Neural progenitor cell (in vitro differentiated cells): ENCODE results near the gene KNG1.

Source experiments
- EZH2 ChIP-seq: fragments of 200-600 bp; sonication (generic); IDR thresholded peaks from 2 replicates; pipeline ENCODE4 v1.6.1; 2017; ENCODE audit warnings: antibody characterized with exemption, mild to moderate bottlenecking, moderate library complexity
- EZH2phosphoT487 ChIP-seq: fragments of 200-600 bp; sonication (generic); IDR thresholded peaks from 2 replicates; pipeline ENCODE4 v1.6.1; 2017; ENCODE audit warnings: antibody characterized with exemption
- TF ChIP-seq, protein P1 (sequence below): fragments of 200-600 bp; sonication (generic); IDR thresholded peaks from 2 replicates; pipeline ENCODE4 v1.5.1; 2017; ENCODE audit warnings: antibody characterized with exemption, mild to moderate bottlenecking

DNA sequence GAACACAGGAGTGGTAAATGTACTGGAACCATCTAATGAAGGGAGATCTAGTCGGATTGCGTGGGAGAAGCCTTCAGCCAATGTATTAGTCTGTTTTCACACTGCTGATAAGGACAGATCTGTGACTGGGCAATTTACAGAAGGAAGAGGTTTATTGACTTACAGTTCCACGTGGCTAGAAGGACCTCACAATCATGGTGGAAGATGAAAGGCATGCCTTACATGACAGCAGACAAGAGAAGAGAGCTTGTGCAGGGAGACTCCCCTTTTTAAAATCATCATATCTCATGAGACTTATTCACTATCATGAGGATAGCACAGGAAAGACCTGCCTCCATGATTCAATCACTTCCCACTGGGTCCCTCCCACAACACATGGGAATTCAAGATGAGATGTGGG, 34.3 kb upstream of the KNG1 start:
- TF ChIP-seq, protein P1, sequence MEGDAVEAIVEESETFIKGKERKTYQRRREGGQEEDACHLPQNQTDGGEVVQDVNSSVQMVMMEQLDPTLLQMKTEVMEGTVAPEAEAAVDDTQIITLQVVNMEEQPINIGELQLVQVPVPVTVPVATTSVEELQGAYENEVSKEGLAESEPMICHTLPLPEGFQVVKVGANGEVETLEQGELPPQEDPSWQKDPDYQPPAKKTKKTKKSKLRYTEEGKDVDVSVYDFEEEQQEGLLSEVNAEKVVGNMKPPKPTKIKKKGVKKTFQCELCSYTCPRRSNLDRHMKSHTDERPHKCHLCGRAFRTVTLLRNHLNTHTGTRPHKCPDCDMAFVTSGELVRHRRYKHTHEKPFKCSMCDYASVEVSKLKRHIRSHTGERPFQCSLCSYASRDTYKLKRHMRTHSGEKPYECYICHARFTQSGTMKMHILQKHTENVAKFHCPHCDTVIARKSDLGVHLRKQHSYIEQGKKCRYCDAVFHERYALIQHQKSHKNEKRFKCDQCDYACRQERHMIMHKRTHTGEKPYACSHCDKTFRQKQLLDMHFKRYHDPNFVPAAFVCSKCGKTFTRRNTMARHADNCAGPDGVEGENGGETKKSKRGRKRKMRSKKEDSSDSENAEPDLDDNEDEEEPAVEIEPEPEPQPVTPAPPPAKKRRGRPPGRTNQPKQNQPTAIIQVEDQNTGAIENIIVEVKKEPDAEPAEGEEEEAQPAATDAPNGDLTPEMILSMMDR = no peak
- TF ChIP-seq EZH2 = no peak
- TF ChIP-seq EZH2phosphoT487 = no peak
